ENCODE measurements around the gene PPTC7. TPM values are rescaled to one million over a fixed set of nuclear protein-coding genes. Genes with fewer than 3 reads are reported as not detected.
A peak's percentile ranks its signal among the peaks of the same experiment; 100 is the strongest.

PPTC7 gene
- total and polyA plus RNA-seq, 2 of the 8 experiments (the other 6 are each of a cell fraction or from before 2014, with no cell fraction given) = 8.1 to 15.9 TPM

- no peak for TF ChIP-seq GABPA (IDR thresholded peaks at IDR 0.05; ENCODE audit: borderline replicate concordance, insufficient read depth, low read length)
- no peak for TF ChIP-seq KDM5A (IDR thresholded peaks at IDR 0.05; ENCODE audit: low read length)
- no peak for TF ChIP-seq CHD1 (IDR thresholded peaks at IDR 0.05; ENCODE audit: low read depth, low read length)
- TF ChIP-seq SIN3A (conservative IDR thresholded peaks at IDR 0.05 in 1 of 2, IDR thresholded peaks at IDR 0.05 in 1 of 2; ENCODE audit: low read depth in 1 of 2, low read length in 2 of 2) = no peak
- TF ChIP-seq NRF1 (IDR thresholded peaks at IDR 0.05; ENCODE audit: low read depth, low read length) = peak; percentile 92
- no peak for TF ChIP-seq RNF2 (IDR thresholded peaks at IDR 0.05; ENCODE audit: borderline replicate concordance, low read depth, low read length, missing control alignments, poor library complexity, severe bottlenecking)
- no peak for TF ChIP-seq CHD2 (IDR thresholded peaks at IDR 0.05; ENCODE audit: low read length)
- no peak for TF ChIP-seq BACH1 (IDR thresholded peaks at IDR 0.05; ENCODE audit: low read length)
- peak; percentile 86 for TF ChIP-seq TAF1 (IDR thresholded peaks at IDR 0.05; ENCODE audit: low read depth, low read length)
- peak; percentile 69 for TF ChIP-seq TAF7 (optimal IDR thresholded peaks at IDR 0.05; ENCODE audit: borderline replicate concordance, low read depth, low read length)
- TF ChIP-seq HDAC2 (IDR thresholded peaks at IDR 0.05; ENCODE audit: borderline replicate concordance in 1 of 2, low read depth in 2 of 2, low read length in 2 of 2) = no peak
- no peak for TF ChIP-seq FOSL1 (IDR thresholded peaks at IDR 0.05; ENCODE audit: insufficient read depth, low read depth, low read length)
- TF ChIP-seq PHF8 (conservative IDR thresholded peaks at IDR 0.05; ENCODE audit: low read depth, low read length) = peak; percentile 88
- no peak for TF ChIP-seq ATF2 (IDR thresholded peaks at IDR 0.05; ENCODE audit: low read length)
- TF ChIP-seq BCL11A (IDR thresholded peaks at IDR 0.05; ENCODE audit: low read depth in 2 of 2, low read length in 2 of 2) = no peak
- no peak for TF ChIP-seq POU5F1 (IDR thresholded peaks at IDR 0.05; ENCODE audit: low read depth, low read length)
- no peak; the same call in 1 of the 2 replicates for TF ChIP-seq RBBP5 (IDR thresholded peaks at IDR 0.05; ENCODE audit: borderline replicate concordance, low read depth, low read length)
- TF ChIP-seq MAFK (IDR thresholded peaks at IDR 0.05; ENCODE audit: low read depth, low read length) = no peak
- TF ChIP-seq ZNF274 (IDR thresholded peaks at IDR 0.05; ENCODE audit: borderline replicate concordance, extremely low read depth, low read length) = no peak
Measured at GRCh38 chr12:110583137-110584059, at the start of gene PPTC7 (continued).
